Umbilical cord (tissue), 2 donors: Measurements from ENCODE around the gene TOMM22. TPM values are rescaled to one million over a fixed set of nuclear protein-coding genes. Genes with fewer than 3 reads are reported as not detected.

ENCODE experiments used
- DNase-seq: peaks from one replicate; pipeline ENCODE4 v3.0.0-alpha.2; 2015; ENCODE audit warnings: low spot score
- total RNA-seq: library from RNA; depleted of rRNA; stranded (reverse); fragments of >200 nt; gene quantifications from one replicate; pipeline ENCODE4 v1.2.3, GENCODE V29; 2014; ENCODE audit warnings: low replicate concordance; ENCODE audit not compliant: insufficient read depth

TOMM22 gene
- total RNA-seq, 1 donor from 2014 or later, result 36.1 TPM

- DNase-seq, result no peak
Measured at GRCh38 chr22:38733724-38734381, 52.1 kb downstream of the TOMM22 start.

GRCh38 chr22:38734421-38735100 is 52.8 kb downstream of the TOMM22 start:
- no peak for DNase-seq

Other genes with a start within 250 kb of the TOMM22 start
- gene KCNJ4, start 226.8 kb upstream of the TOMM22 start, total RNA-seq, result not detected
- gene KDELR3, start 213.9 kb upstream of the TOMM22 start, total RNA-seq, result 71.7 TPM
- gene DDX17, start 175.6 kb upstream of the TOMM22 start, total RNA-seq, result 353 TPM
- gene DMC1, start 111.8 kb upstream of the TOMM22 start, total RNA-seq, result 4.6 TPM
- gene FAM227A, start 25.6 kb upstream of the TOMM22 start, total RNA-seq, result 3.1 TPM
- gene CBY1, start 25.3 kb upstream of the TOMM22 start, total RNA-seq, result 38.5 TPM
- 44.5 TPM for gene JOSD1, start 19.0 kb downstream of the TOMM22 start, total RNA-seq
- 17.1 TPM for gene GTPBP1, start 24.0 kb downstream of the TOMM22 start, total RNA-seq
- gene SUN2, start 74.0 kb downstream of the TOMM22 start, total RNA-seq, result 127 TPM
- 9.9 TPM for gene DNAL4, start 112.2 kb downstream of the TOMM22 start, total RNA-seq
- 3.9 TPM for gene NPTXR, start 162.1 kb downstream of the TOMM22 start, total RNA-seq
- 51.8 TPM for gene CBX6, start 190.3 kb downstream of the TOMM22 start, total RNA-seq